ENCODE measurements around the gene LGALS13.

The LGALS13 gene

DNA sequence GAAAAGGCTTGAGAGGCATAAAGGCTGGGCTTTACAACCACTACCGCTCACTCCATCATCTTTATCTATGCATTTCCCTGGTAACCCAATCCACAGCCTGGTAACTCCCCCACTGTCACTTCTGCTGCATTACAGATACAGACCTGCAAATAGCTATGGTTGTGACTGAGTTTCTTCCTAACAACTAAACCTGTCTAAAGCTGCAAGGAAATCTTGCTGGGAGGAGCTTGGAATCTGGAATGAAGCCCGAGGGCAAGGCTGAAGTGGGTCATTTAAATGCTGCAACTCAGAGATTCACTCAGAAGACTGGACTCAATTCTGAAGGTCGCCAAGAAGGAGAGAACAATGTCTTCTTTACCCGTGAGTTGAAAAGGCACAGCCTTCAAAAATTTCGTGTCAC is at the start of gene LGALS13:
TSS of gene LGALS13 (plus strand) at position 301 of the 400 bp plus-strand sequence. CDS start at position 346, 45 bp downstream.
- Histone ChIP-seq H3K9me2 (replicated peaks; ENCODE audit: insufficient read depth, low read length) (no peaks in the 10 kb centered on the region), H3K27ac (ENCODE audit: low read length) (no peak within 1 kb of the TSS), H3K27me3 (replicated peaks; ENCODE audit: insufficient read depth, low read length) (peaks cover 55% of the 10 kb centered on the region), H3K36me3 (replicated peaks; ENCODE audit: insufficient read depth, low read length) (no peaks in the 10 kb centered on the region), H4K20me1 (ENCODE audit: insufficient read depth, low read length) (no peaks in the 10 kb centered on the region), H3K9ac (ENCODE audit: low read length) (no peak within 1 kb of the TSS), H3F3A (ENCODE audit: insufficient read depth, low read length) (no peaks in the 10 kb centered on the region), H3K4me2 (ENCODE audit: low read depth, low read length) (no peak within 1 kb of the TSS), H3K9me3 (replicated peaks; ENCODE audit: insufficient read depth, low read length) (no peaks in the 10 kb centered on the region), H3K4me3 (ENCODE audit: low read length) (no peak within 1 kb of the TSS), H3K79me2 (ENCODE audit: low read length) (no peaks in the 10 kb centered on the region), H2AFZ (ENCODE audit: low read length) (no peak within 1 kb of the TSS), H3K4me1 (ENCODE audit: low read length) (no peaks in the 10 kb centered on the region)
- TF ChIP-seq EZH2phosphoT487 (IDR thresholded peaks at IDR 0.05; ENCODE audit: low read length) (no peak), EZH2 (optimal IDR thresholded peaks at IDR 0.05; ENCODE audit: low read depth, low read length) (no peak)
- TF ChIP-seq, protein P1, sequence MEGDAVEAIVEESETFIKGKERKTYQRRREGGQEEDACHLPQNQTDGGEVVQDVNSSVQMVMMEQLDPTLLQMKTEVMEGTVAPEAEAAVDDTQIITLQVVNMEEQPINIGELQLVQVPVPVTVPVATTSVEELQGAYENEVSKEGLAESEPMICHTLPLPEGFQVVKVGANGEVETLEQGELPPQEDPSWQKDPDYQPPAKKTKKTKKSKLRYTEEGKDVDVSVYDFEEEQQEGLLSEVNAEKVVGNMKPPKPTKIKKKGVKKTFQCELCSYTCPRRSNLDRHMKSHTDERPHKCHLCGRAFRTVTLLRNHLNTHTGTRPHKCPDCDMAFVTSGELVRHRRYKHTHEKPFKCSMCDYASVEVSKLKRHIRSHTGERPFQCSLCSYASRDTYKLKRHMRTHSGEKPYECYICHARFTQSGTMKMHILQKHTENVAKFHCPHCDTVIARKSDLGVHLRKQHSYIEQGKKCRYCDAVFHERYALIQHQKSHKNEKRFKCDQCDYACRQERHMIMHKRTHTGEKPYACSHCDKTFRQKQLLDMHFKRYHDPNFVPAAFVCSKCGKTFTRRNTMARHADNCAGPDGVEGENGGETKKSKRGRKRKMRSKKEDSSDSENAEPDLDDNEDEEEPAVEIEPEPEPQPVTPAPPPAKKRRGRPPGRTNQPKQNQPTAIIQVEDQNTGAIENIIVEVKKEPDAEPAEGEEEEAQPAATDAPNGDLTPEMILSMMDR (IDR thresholded peaks at IDR 0.05; ENCODE audit: low read length): no peak
- DNase-seq: no peak

GRCh38 chr19:39553082-39553652 is 49.2 kb upstream of the LGALS13 start:
- H3K27me3 ChIP-seq (replicated peaks; ENCODE audit: insufficient read depth, low read length): no peaks in the 10 kb centered on the region
- peaks cover 32% of the 10 kb centered on the region for H3K4me1 ChIP-seq (ENCODE audit: low read length)
- H3K36me3 ChIP-seq (replicated peaks; ENCODE audit: insufficient read depth, low read length): no peaks in the 10 kb centered on the region
- no peak overlapping the region for H2AFZ ChIP-seq (ENCODE audit: low read length)
- H3K27ac ChIP-seq (ENCODE audit: low read length): no peak overlapping the region
- DNase-seq: no peak
- H3K4me3 ChIP-seq (ENCODE audit: low read length): no peak overlapping the region
- H3K79me2 ChIP-seq (ENCODE audit: low read length): no peaks in the 10 kb centered on the region
- H3F3A ChIP-seq (ENCODE audit: insufficient read depth, low read length): peaks cover 27% of the 10 kb centered on the region
- no peaks in the 10 kb centered on the region for H4K20me1 ChIP-seq (ENCODE audit: insufficient read depth, low read length)
- no peak overlapping the region for H3K9ac ChIP-seq (ENCODE audit: low read length)
- H3K4me2 ChIP-seq (ENCODE audit: low read depth, low read length): peak overlapping the region; percentile 75; the same call in 1 of the 2 replicates
- no peaks in the 10 kb centered on the region for H3K9me2 ChIP-seq (replicated peaks; ENCODE audit: insufficient read depth, low read length)
- TF ChIP-seq EZH2phosphoT487 (IDR thresholded peaks at IDR 0.05; ENCODE audit: low read length) (no peak), EZH2 (optimal IDR thresholded peaks at IDR 0.05; ENCODE audit: low read depth, low read length) (no peak)
- TF ChIP-seq, protein P1 (IDR thresholded peaks at IDR 0.05; ENCODE audit: low read length): no peak
- H3K9me3 ChIP-seq (replicated peaks; ENCODE audit: insufficient read depth, low read length): no peaks in the 10 kb centered on the region

DNA sequence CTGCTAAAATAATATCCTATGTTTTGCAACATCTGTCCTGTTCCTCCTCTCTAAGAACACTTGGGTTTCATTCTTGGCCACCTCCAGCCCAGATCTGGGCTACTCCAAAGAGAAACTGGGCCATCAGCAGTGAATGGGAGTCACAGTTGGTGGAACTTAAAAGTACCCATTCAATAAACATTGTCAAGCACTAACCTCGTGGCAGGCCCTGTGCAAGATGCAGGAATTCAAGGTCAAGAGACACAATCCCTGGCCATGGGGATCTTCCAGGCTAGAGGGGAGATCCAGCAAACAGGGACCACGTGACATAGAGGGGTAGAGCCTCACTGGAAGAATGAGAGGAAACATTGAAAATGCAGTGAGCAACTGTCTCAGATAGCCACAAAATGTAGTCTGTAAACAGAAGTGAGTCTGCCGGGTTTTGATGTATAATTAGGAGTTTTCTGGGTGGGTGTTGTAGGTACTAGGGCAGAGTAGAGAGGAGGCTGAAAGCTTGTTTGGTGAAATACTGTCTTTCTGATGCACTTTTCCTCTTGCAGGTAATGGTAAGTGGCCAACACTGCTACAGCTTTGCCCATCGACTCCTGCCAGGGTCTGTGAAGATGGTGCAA is 47.5 kb upstream of the LGALS13 start:
- TF ChIP-seq EZH2phosphoT487 (IDR thresholded peaks at IDR 0.05; ENCODE audit: low read length): no peak
- no peak for TF ChIP-seq EZH2 (optimal IDR thresholded peaks at IDR 0.05; ENCODE audit: low read depth, low read length)
- TF ChIP-seq, protein P1 (IDR thresholded peaks at IDR 0.05; ENCODE audit: low read length): no peak

More for the DNA sequence above, 47.5 kb upstream of the LGALS13 start:
- Histone ChIP-seq H4K20me1 (ENCODE audit: insufficient read depth, low read length) (no peaks in the 10 kb centered on the region), H3K9me2 (replicated peaks; ENCODE audit: insufficient read depth, low read length) (no peaks in the 10 kb centered on the region), H2AFZ (ENCODE audit: low read length) (no peak overlapping the region), H3K4me2 (ENCODE audit: low read depth, low read length) (no peak overlapping the region), H3K4me1 (ENCODE audit: low read length) (peaks cover 36% of the 10 kb centered on the region), H3K27me3 (replicated peaks; ENCODE audit: insufficient read depth, low read length) (no peaks in the 10 kb centered on the region), H3K79me2 (ENCODE audit: low read length) (no peaks in the 10 kb centered on the region), H3K27ac (ENCODE audit: low read length) (no peak overlapping the region), H3K9me3 (replicated peaks; ENCODE audit: insufficient read depth, low read length) (no peaks in the 10 kb centered on the region), H3F3A (ENCODE audit: insufficient read depth, low read length) (peaks cover 29% of the 10 kb centered on the region), H3K4me3 (ENCODE audit: low read length) (no peak overlapping the region), H3K36me3 (replicated peaks; ENCODE audit: insufficient read depth, low read length) (no peaks in the 10 kb centered on the region), H3K9ac (ENCODE audit: low read length) (no peak overlapping the region)
- no peak for DNase-seq
